T-helper 2 cell treated with Interferon-gamma antibody and Interleukin-4, amounts not matched to agents 100 ng/mL and 5 ng/mL, for 36 hours (primary cell): Measurements from ENCODE around the gene CRAT. TPM values are rescaled to one million over a fixed set of nuclear protein-coding genes. Genes with fewer than 3 reads are reported as not detected.

Experiments used
- intact Hi-C: fragments of 100-400 bp; cut with micrococcal nuclease; formaldehyde crosslinking; loops from one replicate; pipeline ENCODE4 v1.15.1; 2023
- total RNA-seq: library from RNA; stranded (reverse); gene quantifications from 2 replicates; pipeline ENCODE4 v1.2.3, GENCODE V29; 2022

The CRAT gene
- total RNA-seq = 13.6 and 14.0 TPM in 2 replicates

DNA sequence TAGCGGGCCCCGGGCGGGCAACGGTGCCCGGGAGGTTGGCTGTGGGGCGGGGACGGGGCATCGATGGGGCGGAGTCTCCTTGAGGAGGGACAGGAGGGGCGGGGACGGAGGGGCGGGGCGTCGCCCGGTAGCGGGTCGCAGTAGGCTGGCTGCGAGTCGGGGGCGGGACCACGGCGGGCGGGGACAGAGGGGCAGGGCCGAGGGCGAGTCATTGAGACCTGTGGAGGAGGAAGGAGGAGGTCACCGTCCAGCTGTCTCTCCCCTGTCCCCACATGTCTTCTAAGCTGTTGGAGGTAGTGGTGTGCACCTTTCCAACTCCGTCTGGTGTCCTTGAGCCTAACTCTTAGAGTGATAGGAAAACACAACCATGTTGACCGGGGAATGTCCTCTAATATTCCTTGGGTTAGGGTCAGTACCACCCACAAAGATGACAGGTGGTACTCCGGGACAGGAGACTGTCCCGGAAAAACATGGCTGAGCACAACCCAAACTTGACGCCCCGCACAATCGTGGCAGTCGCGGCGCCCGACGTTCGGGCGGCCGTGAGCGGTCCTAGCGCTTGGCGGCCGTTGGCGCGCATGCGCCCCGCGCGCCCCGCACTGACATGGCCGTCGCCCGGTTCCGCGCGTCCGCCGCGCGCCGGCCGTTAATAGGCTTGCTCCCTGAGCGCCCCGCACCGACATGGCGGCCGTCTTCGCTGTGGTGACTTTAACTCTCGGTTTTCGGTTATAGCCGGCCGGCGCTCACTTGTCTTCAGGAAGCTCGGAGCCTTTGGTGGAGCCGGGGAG lies at the start of gene CRAT, which contains the start of gene PTPA:
TSS of gene CRAT (minus strand) at position 54 of the 788 bp plus-strand sequence. CDS start 284 bp downstream, outside the sequence.
TSS of gene PTPA (plus strand) at position 676 of the 788 bp plus-strand sequence. CDS start 186 bp downstream, outside the sequence.
- intact Hi-C loops = loop anchor here (1.0 to 10.0 kb wide), 7 partner anchors 30 to 1716 kb away; partner anchors contain the start of genes COQ4, DOLK, DOLPP1 and KYAT1

DNA sequence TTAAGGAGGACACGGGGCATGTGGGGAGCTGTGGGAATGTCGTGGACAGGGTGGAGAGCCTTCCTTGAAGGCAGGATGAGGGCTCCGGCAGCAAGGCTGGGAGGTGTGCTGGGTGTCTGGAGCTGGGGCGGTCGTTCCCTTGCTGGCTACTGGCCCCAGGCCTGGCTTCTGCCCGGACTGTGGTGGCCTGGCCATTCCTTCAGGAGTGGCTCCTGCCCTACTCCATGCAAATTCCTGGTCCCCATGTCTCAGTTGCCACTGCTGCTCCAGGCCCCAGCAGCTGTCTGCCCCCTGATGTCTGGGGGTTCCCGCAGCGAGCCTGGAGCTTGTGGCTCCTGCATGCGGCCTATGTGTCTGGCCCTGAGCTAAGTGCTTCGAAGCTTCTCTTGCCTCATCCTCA lies 45.6 kb upstream of the CRAT start:
- intact Hi-C loops = no loop called here

DNA sequence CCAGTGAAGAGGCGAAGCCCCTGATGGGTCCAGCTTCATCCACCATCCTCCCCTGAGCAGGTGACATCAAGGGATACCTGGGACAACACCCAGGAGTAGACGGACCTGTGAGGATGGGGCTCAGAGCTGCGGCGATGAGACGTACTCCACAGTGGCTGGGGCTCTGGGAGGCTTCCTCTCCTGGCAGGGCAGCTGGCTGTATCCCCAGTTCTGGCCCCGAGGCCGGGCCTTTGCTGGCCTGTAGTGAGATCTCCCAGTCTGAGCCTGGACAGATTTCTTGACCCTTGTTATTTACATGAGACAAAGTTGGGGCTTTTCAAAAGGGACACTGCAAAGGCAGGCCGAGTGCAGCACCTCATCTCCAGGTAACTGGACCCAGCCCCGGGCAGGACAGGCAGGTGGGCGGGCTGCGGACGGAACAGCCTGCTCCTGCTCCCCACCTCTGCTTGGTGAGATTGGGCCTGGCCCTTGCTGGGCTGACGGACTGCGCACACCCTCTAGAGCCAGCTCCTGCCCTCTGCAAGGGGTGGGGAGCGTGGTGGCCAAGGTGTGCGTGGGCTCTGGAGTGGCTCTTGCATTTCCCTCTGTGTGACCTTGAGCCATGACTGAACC lies 44.4 kb upstream of the CRAT start:
- intact Hi-C loops = no loop called here

DNA sequence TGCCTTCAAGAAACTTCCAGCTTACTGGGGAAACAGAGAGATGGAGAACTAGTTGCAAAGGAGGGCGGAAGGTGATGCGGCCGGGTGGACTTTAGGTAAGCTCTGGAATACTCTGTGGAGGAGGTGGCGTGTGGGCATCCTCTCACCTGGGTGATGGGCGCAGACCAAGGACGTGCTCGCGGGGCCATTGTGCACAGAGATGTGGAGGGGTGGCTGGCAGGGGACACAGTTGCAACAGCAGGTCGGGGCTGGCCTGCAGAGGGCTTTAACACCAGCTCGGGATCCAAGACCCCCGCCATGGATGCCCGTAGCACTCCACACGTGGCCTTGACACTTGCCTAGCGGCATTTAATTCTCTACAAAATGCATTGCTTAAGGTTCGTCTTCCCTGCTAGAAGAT lies 40.9 kb upstream of the CRAT start:
- intact Hi-C loops = no loop called here

DNA sequence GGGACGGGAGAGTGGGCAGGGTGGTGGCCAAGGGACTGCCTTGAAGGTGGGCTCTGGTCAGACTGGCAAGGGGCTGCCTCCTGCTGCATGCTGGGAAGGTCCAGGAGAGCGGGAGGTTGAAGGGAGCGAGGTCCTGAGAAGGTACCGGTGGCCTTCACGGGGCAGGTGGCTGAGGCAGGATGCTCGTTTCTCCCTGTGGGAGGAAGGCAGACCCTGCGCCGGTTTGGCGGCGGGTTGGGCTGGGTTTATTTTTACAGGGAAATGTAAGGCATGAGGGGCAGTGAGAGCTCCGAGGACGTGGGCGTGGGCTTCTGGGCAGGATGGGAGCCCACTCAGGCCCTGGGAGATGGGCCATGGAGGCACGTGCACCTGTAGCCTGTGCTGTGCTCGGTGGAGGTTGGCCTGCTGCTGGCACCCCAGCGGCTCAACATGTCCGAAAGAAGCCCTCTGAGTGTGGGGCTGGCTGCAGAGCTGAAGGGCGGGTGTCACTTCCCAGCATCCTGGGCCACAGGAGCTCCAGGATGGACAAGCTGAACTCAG lies 40.1 kb upstream of the CRAT start:
- intact Hi-C loops = no loop called here

DNA sequence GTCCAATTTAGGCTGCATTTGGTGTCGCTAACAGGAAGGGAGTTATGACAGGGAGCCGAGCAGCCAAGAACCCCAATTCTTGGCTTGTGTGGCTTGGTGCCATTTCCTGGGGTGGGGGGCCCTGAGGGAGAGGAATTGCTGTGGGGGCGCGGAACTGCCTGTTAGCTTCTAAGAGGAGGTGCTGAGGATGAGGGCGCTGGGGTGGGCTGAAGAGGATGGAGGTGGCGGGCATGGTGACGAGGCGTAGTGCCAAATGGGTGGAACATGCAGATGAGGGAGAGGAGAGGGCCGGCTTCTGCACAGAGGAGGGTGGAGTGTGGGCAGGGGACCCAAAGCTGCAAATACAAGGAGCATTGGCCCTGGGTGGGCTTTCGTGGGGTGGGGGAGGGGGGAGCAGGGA lies 39.5 kb upstream of the CRAT start:
- intact Hi-C loops = no loop called here

DNA sequence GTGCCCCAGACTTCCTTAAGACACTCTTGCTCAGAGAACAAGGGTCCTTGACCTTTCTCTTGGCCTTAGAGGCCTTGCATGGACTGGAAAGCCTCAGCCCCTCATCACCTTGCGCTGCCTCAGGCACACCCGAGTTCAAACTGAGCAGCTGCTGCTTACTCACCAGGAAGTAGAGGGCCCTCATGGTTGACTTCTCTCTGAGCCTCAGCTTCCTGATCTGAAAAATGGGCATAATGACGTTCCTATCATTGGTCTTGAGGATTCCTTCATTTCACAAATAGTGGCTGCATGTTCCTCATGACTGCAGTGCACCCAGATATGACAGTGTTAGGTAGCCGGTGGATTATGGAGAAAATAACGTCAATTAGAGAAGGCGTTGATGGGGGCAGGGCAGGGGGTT lies 38.8 kb upstream of the CRAT start:
- intact Hi-C loops = no loop called here

DNA sequence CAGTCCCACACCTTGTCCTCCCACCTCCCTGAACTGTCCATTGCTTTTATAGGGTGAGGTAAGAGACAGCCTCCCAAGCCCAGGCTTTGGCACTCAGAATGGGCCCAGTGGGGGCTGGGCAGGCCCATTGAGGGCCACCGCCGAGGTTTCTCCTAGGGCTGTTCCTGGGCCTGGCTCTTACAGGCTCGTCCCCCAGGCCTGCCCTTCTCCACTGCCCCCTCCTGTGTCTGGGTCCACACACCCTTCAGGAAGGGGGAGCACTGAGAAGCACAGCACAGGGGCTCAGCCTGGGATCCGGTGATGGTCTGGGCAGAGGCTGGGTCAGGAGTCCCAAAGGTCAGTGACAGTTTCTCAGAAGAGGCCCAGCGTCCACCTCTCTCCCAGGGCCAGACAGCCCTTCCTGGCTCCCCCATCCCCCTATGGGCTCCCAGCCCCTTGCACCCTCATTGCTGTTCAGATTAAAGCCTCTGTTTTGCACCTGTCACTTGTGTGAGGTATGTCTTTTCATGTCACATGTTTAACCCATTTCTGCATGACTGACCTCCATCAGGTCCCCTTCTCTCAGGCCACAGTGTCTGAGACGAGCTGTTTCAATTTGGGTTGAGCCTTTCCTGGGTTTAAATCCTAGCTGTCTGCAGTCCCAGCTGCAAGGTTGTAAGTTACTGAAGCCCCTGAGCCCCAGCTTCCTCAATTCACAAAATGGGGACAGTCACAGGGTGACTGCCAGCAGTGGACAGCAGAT lies 38.0 kb upstream of the CRAT start:
- intact Hi-C loops = no loop called here

DNA sequence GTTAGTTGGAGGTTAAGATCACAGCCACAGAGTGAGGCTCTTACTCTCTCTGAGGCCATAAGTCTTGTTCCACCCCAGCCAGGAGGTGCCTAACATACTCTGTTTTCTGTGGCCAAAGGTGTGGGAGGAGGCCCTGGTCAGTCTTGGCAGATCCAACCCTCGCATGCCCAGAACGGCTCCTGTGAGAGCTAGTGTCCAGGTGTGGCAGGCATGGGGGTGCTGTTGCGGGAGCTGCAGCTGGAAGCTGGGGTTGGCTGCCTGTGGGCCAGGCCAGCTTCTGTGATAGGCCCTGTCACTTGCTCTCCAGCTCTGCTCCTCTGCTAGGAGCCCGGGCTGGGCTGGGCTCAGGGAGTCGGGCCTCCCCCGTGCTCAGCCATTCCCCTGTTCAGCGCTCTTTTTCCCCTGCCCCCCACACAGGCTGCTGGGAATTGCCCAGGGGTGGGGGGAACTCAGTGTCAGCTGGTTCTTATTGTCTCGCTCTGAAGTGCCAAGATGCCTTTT lies 35.9 kb upstream of the CRAT start:
- intact Hi-C loops = no loop called here

DNA sequence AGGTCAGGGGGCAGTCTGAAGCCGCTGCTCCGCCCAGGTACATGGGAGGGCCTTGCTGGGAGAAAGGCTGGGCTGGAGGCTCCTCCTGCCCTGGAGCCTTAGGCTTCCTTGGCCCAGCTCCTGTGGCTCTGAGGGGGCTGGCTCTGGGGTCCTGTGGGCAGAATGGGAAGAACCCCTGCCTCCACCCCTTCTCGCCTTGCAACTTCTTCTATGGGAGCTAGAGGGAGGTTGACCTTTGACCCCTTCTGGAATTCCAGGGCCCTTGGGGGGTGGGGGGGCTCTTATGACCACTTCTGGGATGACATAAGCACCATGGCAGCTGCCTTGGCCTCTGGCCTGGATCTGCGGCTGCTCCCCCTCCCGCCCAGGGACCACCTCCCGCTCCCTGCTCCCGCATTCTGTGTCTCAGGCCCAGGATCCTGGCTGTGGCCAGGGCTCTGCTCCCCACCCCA lies 35.3 kb upstream of the CRAT start:
- intact Hi-C loops = no loop called here

DNA sequence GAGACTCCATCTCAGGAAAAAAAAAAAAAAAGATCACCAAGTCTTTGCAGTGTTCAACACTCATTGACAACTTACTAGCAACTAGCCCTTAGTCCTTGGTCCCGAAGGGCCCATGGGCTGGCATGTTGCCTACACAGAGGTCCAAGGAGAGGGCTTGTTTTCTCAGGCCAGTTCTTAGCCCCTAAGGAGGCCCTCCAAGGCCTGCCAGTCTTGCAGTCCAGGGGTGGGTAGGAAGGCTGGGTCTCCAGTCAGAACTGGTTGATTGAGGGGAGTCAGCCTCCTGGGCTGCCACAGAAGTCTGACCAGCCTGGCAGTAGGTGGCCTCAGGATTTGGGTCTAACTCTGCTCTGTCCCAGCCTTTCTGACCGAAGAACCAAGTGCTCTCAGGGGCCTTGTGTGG lies 34.7 kb upstream of the CRAT start:
- intact Hi-C loops = no loop called here

DNA sequence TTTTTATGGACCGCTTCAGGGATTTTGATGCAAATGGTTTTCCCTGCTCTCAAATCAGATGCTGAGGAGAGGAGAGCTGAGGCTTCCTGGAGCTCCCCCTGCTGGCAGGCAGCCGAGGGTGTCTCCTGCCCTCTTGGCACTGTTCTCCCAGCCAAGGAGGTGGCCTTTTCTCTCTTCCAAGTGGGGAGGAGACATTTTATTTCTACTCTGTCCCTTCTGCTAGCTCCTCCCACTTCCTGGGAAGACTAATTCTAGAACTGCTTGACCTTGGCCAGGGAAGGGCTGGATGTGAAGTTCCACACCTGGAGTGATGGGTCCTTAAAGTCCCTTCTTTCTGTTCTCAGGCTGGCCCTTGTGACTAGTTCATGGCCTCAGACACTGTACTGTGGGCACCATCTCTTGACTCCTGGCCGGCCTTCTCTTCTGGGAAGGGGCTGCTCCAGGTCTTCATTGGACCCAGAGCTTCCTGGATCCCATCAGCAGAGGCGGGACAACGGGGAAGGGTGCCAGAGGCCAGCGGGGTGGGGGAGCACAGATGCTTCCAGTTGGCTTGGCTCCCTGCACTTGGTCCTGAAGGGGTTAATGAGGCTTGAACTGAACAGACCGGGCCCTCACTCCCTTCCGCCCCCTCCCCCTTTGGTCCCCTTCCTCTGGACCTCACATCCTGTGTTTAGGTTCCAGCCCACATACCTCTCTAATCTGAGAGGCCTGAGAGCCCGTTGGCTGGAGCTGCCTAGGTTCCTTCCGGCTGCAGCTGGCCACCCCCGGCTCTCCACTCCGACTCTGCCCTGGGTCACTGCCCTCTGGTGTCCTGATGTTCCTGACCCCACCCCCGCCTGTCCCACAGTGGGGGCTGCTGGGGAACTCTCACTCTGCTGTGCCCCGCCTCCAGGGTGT lies 32.7 kb upstream of the CRAT start:
- intact Hi-C loops = no loop called here

DNA sequence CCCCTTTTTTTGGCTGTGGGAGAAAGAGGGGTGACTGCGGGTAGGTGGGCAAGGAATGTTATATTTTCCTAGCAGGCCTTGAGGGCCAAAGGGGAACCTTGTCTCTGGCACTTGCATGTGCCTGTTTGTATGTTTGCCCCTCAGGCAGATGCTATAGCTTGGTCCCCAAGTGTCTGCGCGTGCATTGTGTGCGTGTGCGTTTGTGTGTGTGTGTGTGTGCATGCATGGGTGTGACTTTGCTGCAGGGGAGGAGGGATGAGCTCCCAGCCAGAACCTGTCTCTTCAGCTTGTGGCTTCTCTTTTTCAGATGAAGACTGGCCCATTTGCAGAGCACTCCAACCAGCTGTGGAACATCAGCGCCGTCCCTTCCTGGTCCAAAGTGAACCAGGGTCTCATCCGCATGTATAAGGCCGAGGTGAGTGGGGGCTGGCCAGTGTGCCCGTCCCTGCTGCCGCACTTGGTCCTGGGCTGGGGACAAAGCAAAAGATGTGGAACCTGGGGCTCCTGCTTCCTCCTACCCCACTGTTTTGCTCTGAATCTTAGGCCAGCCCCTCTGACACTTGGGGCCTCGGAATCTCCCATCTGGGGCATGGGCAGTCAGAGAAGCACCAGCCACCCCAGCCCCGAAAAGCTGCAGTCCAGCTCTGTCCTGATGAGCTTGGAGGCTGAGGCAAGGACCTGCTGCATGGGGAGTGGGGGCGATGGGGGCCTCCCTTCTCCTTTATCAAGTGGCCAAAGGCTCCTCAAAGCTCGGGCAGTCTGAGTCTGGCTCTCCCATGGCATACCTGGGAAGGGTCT lies 31.7 kb upstream of the CRAT start:
- intact Hi-C loops = no loop called here

DNA sequence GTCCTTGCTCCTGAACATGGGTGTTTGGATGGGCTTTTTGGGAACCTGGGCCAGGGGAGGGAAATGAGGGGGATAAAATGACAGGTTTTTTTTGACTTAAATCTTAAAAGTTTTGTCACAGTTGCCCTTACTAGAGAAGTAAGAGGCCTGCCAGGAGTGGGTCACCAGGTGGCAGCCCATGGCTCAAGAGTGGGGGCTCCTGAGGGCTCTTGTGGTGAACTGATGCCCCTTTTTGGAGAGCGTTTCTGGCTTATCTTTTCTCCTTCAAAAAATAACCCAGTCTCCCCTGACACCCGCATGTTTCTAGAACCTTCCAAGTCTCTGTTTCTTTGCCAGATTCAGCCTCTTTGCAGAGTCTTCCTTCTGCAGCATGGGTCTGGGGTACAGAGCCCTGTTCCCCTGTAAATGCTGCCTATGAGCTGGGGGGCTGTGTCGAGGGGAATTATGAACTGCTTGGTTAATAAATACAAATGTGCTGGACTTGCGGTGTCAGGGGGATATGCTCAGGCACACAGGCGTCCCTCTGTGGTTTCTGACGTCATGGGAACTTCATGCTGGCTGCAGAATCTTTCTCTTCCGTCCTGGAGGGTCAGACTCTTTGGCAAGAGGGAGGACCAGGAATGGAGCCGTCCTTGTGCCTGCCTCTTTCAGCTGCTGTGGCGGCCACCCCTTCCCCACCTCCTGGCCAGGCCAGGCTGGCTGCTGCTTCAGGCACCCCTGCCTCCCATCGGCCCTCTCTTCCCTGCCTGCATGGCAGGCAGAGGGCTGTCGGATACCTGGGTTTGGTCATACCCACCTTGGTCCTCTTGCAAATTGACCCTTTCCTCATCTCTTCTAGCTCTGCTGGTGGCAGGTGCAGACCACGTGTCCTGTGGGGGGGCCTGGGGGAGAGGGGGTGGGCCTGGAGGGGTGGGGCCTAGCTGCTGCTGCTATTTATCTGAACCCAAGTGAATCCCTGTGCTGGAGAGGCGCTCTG lies 30.8 kb upstream of the CRAT start:
- intact Hi-C loops = loop anchor here (2.0 kb wide), 1 partner anchor 347 kb away; no protein-coding TSS in a partner anchor

DNA sequence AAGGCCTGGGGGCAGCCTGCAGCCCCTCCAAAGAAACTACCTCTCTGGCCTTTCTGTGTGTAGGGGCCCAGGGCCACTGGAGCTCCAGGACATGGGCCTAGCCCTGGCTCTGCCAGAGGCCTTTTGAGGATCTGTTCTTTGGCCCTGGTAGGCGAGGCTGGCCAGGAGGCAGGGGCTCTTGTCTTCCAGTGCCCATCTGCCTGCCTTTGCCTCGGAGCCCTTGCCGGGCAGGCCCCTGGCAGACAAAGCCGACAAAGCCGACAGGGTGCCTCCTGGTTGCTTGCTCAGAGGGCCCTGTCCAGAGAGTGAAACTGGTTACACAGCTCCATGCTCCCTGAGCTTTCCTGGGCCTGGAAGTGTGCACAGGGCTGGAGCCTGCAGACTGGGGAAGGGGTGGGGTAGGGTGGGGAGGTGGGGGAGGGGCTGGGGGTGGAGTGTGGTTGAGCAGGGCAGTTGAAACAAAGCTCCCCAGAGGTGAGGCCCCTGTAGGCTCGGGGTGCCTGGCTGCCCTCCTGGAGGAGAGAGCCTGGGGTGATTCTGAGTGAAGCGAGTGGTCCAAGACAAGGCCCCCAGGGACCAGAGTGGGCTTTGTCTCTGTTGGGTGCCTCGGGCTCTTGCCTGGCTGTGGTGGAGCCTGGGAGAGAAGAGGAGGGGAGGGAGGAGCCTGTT lies 29.9 kb upstream of the CRAT start:
- intact Hi-C loops = loop anchor here (1.0 to 2.0 kb wide), 2 partner anchors 348 to 470 kb away; no protein-coding TSS in a partner anchor

DNA sequence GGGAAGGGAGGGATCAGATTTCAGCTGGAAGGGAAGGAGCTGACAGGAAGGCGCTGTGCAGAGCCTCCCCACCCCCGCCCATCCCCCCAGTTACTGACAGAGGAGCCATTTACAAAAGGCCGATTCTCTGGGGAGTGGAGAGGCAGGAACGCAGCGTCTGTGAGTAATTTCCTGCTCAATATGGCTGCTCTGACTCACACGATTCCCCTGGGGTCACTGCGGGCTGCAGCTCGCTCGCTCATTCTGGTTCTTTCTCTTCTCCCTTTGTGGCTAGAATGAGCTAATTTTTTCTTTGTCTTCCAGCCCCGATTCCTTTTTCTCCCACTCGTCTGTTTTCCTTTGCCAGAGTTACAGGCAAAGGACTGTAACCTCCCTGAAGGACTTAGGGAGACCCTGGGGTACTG lies 29.4 kb upstream of the CRAT start:
- intact Hi-C loops = loop anchor here (1.0 to 2.0 kb wide), 4 partner anchors 34 to 484 kb away; no protein-coding TSS in a partner anchor

DNA sequence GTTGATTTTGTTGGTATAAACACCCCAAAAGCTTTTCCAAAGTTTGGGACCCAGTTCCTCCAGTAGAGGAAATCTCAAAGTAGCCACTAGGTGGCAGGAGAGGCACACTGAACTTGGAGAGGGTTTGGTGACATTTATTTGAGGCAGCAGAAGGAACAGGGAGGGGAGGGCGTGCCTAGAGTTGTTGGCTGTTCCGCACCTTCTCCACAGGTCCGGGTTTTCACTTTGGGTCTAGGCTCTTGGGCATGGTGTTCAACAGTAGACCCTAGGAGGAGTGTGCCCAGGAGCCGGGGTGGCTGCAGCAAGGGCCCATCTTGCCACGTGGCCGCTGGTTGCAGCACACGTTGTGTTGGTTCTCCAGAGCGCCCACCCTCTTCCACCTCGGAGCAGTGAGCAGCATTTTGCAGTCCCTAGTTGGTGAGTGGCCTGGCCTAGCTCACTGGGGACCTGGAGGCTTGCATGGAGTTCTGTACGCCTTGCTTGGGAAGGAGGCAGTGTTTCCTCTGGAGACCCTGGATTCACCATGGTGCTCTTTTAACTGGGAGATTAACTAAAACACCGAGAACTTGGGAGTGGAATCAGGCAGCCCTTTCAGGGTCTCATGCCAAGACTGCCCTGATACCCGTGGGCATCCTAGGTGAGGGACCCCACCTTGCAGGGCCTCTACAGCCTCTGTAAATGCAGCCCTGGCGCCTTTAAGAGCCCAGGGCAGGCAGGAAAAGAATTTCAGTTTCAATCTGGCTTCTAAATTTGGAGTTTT lies 28.8 kb upstream of the CRAT start:
- intact Hi-C loops = loop anchor here (1.0 kb wide), 2 partner anchors 35 to 485 kb away; no protein-coding TSS in a partner anchor
